ENCODE measurements around the gene TUBGCP2. TPM values are rescaled to one million over a fixed set of nuclear protein-coding genes. Genes with fewer than 3 reads are reported as not detected.

Gene TUBGCP2
- polyA plus RNA-seq, 3 donors = 25.9 to 78.6 (median 39.3) TPM

DNA sequence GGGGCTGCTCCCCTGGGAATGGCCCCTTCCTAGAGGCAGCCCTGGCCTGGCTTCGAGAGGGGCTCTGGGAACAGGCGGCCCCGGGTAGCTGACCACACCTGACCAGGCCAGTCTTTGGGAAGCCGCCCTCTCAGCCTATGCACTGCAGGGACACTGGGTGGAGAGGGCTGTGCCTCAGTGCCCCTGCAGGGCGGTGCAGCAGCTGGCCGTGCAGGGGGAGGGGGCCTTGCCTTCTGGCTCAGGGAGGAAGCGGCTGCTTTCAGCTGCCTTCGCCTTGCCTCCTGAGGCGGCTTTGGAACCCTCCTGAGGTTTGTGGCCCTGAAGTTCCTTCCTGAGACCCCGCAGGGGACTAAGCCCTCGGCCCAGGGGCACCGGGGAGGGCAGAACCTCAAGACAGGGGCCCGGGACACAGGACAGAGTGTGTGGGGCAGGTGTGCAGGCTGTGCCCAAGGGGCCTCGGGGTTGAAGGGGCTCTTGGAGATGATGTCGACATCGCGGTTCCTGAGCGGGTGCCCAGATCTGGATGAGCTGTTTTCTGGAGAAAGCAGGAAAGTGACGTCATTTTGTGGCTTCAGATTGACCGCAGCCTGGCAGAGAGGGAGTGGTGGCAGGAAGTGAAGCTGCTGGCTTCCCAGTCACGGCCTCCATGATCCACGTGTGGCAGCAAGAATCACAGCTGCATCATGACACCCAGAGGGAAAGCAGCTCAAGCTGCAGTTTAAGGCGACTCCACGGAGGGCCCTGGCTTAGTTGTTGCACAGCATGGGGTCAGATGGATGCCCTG, 49.7 kb downstream of the TUBGCP2 start:
- intact Hi-C loops (cut with micrococcal nuclease) = loop anchor here (1.0 to 10.0 kb wide), 6 partner anchors 20 to 247 kb away; partner anchors contain the start of genes TUBGCP2 (in 1 of the 2) and ZNF511 (in 1 of the 2)
- Histone ChIP-seq H3K4me1 (ENCODE audit: control insufficient read depth in 1 of 2, insufficient read depth in 2 of 2, low read length in 2 of 2) (peaks cover 74 to 86% of the 10 kb centered on the region in 2 donors), H3K27me3 (ENCODE audit: control insufficient read depth in 2 of 2, insufficient read depth in 2 of 2, low read length in 2 of 2) (no peaks in the 10 kb centered on the region), H4K20me1 (ENCODE audit: insufficient read depth, low read length) (no peaks in the 10 kb centered on the region), H3K4me2 (replicated peaks; ENCODE audit: extremely low read depth, low read length, poor library complexity, severe bottlenecking) (peak overlapping the region; percentile 69), H3K36me3 (replicated peaks in 1 of 2; ENCODE audit: control insufficient read depth in 1 of 2, insufficient read depth in 2 of 2, low read length in 2 of 2) (peaks cover 9 to 15% of the 10 kb centered on the region in 2 donors), H3K79me2 (ENCODE audit: insufficient read depth, low read length) (no peaks in the 10 kb centered on the region), H3K27ac (ENCODE audit: low read depth in 1 of 2, low read length in 2 of 2) (peak overlapping the region; percentile 94 to 97), H2AFZ (ENCODE audit: insufficient read depth, low read depth, low read length, poor library complexity, severe bottlenecking) (no peak overlapping the region), H3K9ac (ENCODE audit: insufficient read depth, low read length, poor library complexity, severe bottlenecking) (peak overlapping the region; percentile 78), H3K9me3 (replicated peaks in 1 of 2; ENCODE audit: control insufficient read depth in 1 of 2, insufficient read depth in 1 of 2, low read length in 2 of 2) (no peaks in the 10 kb centered on the region), H3K4me3 (replicated peaks in 1 of 3; ENCODE audit: low read depth in 2 of 3, low read length in 3 of 3) (peak overlapping the region in 1 of 3 experiments; percentile 79)
- peaks cover 0 to 6% (median 2%) of the 10 kb centered on the region in 3 donors for H3K27me3 Mint-ChIP-seq (ENCODE audit: low read depth in 3 of 3)
- H3K27ac Mint-ChIP-seq = peak overlapping the region; percentile 96 to 99 (median 98)
- peaks cover 72% of the 10 kb centered on the region for H3K4me1 Mint-ChIP-seq
- WGBS (ENCODE audit: insufficient coverage) = 4% methylated on average over 24 of the region's 24 CpGs
- DNase-seq = peak; percentile 98 to 100 (median 100)
- H3K9me3 Mint-ChIP-seq = no peaks in the 10 kb centered on the region
- peaks cover 13 to 20% of the 10 kb centered on the region in 2 donors for H3K36me3 Mint-ChIP-seq
- TF ChIP-seq, protein P1, sequence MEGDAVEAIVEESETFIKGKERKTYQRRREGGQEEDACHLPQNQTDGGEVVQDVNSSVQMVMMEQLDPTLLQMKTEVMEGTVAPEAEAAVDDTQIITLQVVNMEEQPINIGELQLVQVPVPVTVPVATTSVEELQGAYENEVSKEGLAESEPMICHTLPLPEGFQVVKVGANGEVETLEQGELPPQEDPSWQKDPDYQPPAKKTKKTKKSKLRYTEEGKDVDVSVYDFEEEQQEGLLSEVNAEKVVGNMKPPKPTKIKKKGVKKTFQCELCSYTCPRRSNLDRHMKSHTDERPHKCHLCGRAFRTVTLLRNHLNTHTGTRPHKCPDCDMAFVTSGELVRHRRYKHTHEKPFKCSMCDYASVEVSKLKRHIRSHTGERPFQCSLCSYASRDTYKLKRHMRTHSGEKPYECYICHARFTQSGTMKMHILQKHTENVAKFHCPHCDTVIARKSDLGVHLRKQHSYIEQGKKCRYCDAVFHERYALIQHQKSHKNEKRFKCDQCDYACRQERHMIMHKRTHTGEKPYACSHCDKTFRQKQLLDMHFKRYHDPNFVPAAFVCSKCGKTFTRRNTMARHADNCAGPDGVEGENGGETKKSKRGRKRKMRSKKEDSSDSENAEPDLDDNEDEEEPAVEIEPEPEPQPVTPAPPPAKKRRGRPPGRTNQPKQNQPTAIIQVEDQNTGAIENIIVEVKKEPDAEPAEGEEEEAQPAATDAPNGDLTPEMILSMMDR (IDR thresholded peaks at IDR 0.05) = no peak
- peak overlapping the region; percentile 59 to 76 for H3K4me3 Mint-ChIP-seq

DNA sequence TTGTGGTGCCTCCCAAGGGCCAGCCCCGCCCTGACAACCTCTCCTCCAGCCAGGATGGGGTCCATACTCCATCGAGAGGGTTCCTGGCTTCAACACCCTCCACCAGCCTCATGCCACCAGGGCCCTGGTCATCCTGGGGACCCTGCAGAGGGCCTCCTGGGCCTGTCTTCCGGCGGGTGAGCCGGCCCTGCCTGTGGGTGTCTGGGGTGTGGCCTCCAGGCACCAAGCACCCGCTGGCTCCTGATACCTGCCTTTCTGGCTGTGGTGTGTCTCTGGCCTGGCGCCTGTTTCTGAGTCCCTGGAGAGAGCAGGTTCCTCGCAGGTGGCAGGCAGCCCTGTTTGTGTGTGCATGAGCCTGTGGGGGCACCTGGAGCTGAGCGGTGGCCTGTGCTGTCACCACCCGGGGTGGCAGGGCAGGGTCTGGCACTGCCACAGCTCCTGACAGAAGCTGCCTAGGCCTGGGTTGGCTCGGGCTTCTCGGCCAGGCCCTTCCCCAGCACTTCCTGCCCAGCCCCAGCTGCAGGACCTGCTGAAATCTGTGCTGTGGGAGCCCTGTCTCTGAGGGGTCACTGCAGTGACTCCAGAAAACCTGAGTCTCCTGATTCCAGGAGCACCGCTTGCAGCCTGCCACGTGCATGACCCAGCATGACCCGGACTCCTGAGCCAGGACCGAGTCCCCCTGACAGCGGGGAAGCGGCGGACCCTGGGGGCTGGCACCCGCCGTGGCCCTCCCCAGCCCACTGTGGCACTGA, 50.4 kb downstream of the TUBGCP2 start:
- H3K4me1 Mint-ChIP-seq = peaks cover 72% of the 10 kb centered on the region
- H3K27me3 ChIP-seq (ENCODE audit: control insufficient read depth in 2 of 2, insufficient read depth in 2 of 2, low read length in 2 of 2) = no peaks in the 10 kb centered on the region
- H3K27ac ChIP-seq (ENCODE audit: low read depth in 1 of 2, low read length in 2 of 2) = peak overlapping the region; percentile 94 to 97
- no peaks in the 10 kb centered on the region for H4K20me1 ChIP-seq (ENCODE audit: insufficient read depth, low read length)
- no peaks in the 10 kb centered on the region for H3K9me3 Mint-ChIP-seq
- intact Hi-C loops (cut with micrococcal nuclease) = loop anchor here (2.0 to 10.0 kb wide), 5 partner anchors 21 to 246 kb away; partner anchors contain the start of genes TUBGCP2 (in 1 of the 2) and ZNF511 (in 1 of the 2)
- H3K9ac ChIP-seq (ENCODE audit: insufficient read depth, low read length, poor library complexity, severe bottlenecking) = peak overlapping the region; percentile 78
- peaks cover 74 to 86% of the 10 kb centered on the region in 2 donors for H3K4me1 ChIP-seq (ENCODE audit: control insufficient read depth in 1 of 2, insufficient read depth in 2 of 2, low read length in 2 of 2)
- H3K4me2 ChIP-seq (replicated peaks; ENCODE audit: extremely low read depth, low read length, poor library complexity, severe bottlenecking) = peak overlapping the region; percentile 69
- peak overlapping the region in 1 of 2 donors; percentile 69 for H3K4me3 Mint-ChIP-seq
- peak overlapping the region; percentile 95 to 99 (median 98) for H3K27ac Mint-ChIP-seq
- peaks cover 9% of the 10 kb centered on the region in 2 donors for H3K36me3 ChIP-seq (replicated peaks in 1 of 2; ENCODE audit: control insufficient read depth in 1 of 2, insufficient read depth in 2 of 2, low read length in 2 of 2)
- H3K9me3 ChIP-seq (replicated peaks in 1 of 2; ENCODE audit: control insufficient read depth in 1 of 2, insufficient read depth in 1 of 2, low read length in 2 of 2) = no peaks in the 10 kb centered on the region
- H3K79me2 ChIP-seq (ENCODE audit: insufficient read depth, low read length) = no peaks in the 10 kb centered on the region
- peak; percentile 43 to 57 (median 51) for DNase-seq
- H2AFZ ChIP-seq (ENCODE audit: insufficient read depth, low read depth, low read length, poor library complexity, severe bottlenecking) = peak overlapping the region; percentile 48
- H3K4me3 ChIP-seq (replicated peaks in 1 of 3; ENCODE audit: low read depth in 2 of 3, low read length in 3 of 3) = peak overlapping the region in 1 of 3 experiments; percentile 66
- H3K36me3 Mint-ChIP-seq = peaks cover 7 to 12% of the 10 kb centered on the region in 2 donors
- peaks cover 0 to 6% (median 2%) of the 10 kb centered on the region in 3 donors for H3K27me3 Mint-ChIP-seq (ENCODE audit: low read depth in 3 of 3)
- TF ChIP-seq, protein P1 (IDR thresholded peaks at IDR 0.05) = no peak
- WGBS (ENCODE audit: insufficient coverage) = 10% methylated on average over 19 of the region's 21 CpGs

Data from CD14-positive monocyte (primary cell).